ENCODE results near the gene ATP8B3.

Gene ATP8B3

GRCh38 chr19:1829958-1830357 is 17.9 kb upstream of the ATP8B3 start:
- Histone ChIP-seq H2AFZ (ENCODE audit: low read depth, low read length, severe bottlenecking) (no peak overlapping the region), H3K36me3 (ENCODE audit: low read length) (no peaks in the 10 kb centered on the region), H3K27me3 (ENCODE audit: low read length) (no peaks in the 10 kb centered on the region), H3K4me3 (ENCODE audit: insufficient read depth, low read length, poor library complexity, severe bottlenecking) (no peak overlapping the region), H3K9me3 (ENCODE audit: insufficient read depth, low read length) (no peaks in the 10 kb centered on the region), H3K9ac (ENCODE audit: low read length) (no peak overlapping the region), H3K4me2 (ENCODE audit: low read depth, low read length, poor library complexity, severe bottlenecking) (no peak overlapping the region), H3K9me2 (replicated peaks; ENCODE audit: insufficient read depth, low read length) (no peaks in the 10 kb centered on the region), H3F3A (ENCODE audit: insufficient read depth) (no peaks in the 10 kb centered on the region), H4K20me1 (ENCODE audit: low read depth, low read length) (no peaks in the 10 kb centered on the region; the same call in 1 of the 2 replicates), H3K79me2 (ENCODE audit: insufficient read depth, low read length) (peaks cover 21% of the 10 kb centered on the region), H3K27ac (ENCODE audit: low read depth, low read length) (no peak overlapping the region)
- TF ChIP-seq EZH2phosphoT487 (conservative IDR thresholded peaks at IDR 0.05; ENCODE audit: low read length) (no peak), CTCF (IDR thresholded peaks at IDR 0.05; ENCODE audit: insufficient read depth, low read length, poor library complexity, severe bottlenecking) (no peak)

- no peaks in the 10 kb centered on the region for H3K9me2 ChIP-seq (replicated peaks; ENCODE audit: insufficient read depth, low read length)
- no peaks in the 10 kb centered on the region for H3K9me3 ChIP-seq (ENCODE audit: insufficient read depth, low read length)
- H3K79me2 ChIP-seq (ENCODE audit: insufficient read depth, low read length), result peaks cover 8% of the 10 kb centered on the region
- TF ChIP-seq CTCF (IDR thresholded peaks at IDR 0.05; ENCODE audit: insufficient read depth, low read length, poor library complexity, severe bottlenecking), result no peak
- TF ChIP-seq EZH2phosphoT487 (conservative IDR thresholded peaks at IDR 0.05; ENCODE audit: low read length), result no peak
- H3K9ac ChIP-seq (ENCODE audit: low read length), result no peak overlapping the region
- no peaks in the 10 kb centered on the region; the same call in 1 of the 2 replicates for H4K20me1 ChIP-seq (ENCODE audit: low read depth, low read length)
- no peak overlapping the region for H3K4me3 ChIP-seq (ENCODE audit: insufficient read depth, low read length, poor library complexity, severe bottlenecking)
- H3K4me2 ChIP-seq (ENCODE audit: low read depth, low read length, poor library complexity, severe bottlenecking), result no peak overlapping the region
- no peak overlapping the region for H2AFZ ChIP-seq (ENCODE audit: low read depth, low read length, severe bottlenecking)
- H3K36me3 ChIP-seq (ENCODE audit: low read length), result 0 out of 2 replicates have a peak, but pooled peaks cover 4% of the 10 kb centered on the region
- H3F3A ChIP-seq (ENCODE audit: insufficient read depth), result no peaks in the 10 kb centered on the region
- H3K27ac ChIP-seq (ENCODE audit: low read depth, low read length), result no peak overlapping the region
- no peaks in the 10 kb centered on the region for H3K27me3 ChIP-seq (ENCODE audit: low read length)
Measured at GRCh38 chr19:1828279-1829238, 16.5 kb upstream of the ATP8B3 start.

GRCh38 chr19:1827566-1828278 is 15.6 kb upstream of the ATP8B3 start:
- Histone ChIP-seq H3K4me2 (ENCODE audit: low read depth, low read length, poor library complexity, severe bottlenecking) (no peak overlapping the region), H2AFZ (ENCODE audit: low read depth, low read length, severe bottlenecking) (no peak overlapping the region), H3K9ac (ENCODE audit: low read length) (no peak overlapping the region), H3K79me2 (ENCODE audit: insufficient read depth, low read length) (no peaks in the 10 kb centered on the region), H3K4me3 (ENCODE audit: insufficient read depth, low read length, poor library complexity, severe bottlenecking) (no peak overlapping the region), H3K27ac (ENCODE audit: low read depth, low read length) (no peak overlapping the region), H3K27me3 (ENCODE audit: low read length) (no peaks in the 10 kb centered on the region), H3F3A (ENCODE audit: insufficient read depth) (no peaks in the 10 kb centered on the region), H3K36me3 (ENCODE audit: low read length) (0 out of 2 replicates have a peak, but pooled peaks cover 4% of the 10 kb centered on the region), H4K20me1 (ENCODE audit: low read depth, low read length) (no peaks in the 10 kb centered on the region; the same call in 1 of the 2 replicates), H3K9me2 (replicated peaks; ENCODE audit: insufficient read depth, low read length) (no peaks in the 10 kb centered on the region), H3K9me3 (ENCODE audit: insufficient read depth, low read length) (no peaks in the 10 kb centered on the region)
- TF ChIP-seq EZH2phosphoT487 (conservative IDR thresholded peaks at IDR 0.05; ENCODE audit: low read length) (no peak), CTCF (IDR thresholded peaks at IDR 0.05; ENCODE audit: insufficient read depth, low read length, poor library complexity, severe bottlenecking) (no peak)

All from SU-DHL-6 (cell line).